HG03457 (cell line): Measurements from ENCODE around the gene PGK2.
A peak's percentile ranks its signal among the peaks of the same experiment; 100 is the strongest.
"Not testable (repeated sequence)": the region's sequence is repeated elsewhere in the genome, so short reads cannot be mapped to it uniquely, and the experiment has no call there.

Source experiments
- ATAC-seq: cut with Tn5 transposase; IDR thresholded peaks from one replicate; pipeline ENCODE4 v1.9.1; 2021; ENCODE audit warnings: moderate number of reproducible peaks; ENCODE audit not compliant: unreplicated experiment

Gene PGK2

GRCh38 chr6:49787176-49787575 lies at the start of gene PGK2:
Gene PGK2 (minus strand): TSS chr6:49787285. CDS start chr6:49787187, 98 bp downstream.
- no peak for ATAC-seq

GRCh38 chr6:49835140-49835539 lies 48.1 kb upstream of the PGK2 start:
- ATAC-seq: no peak

GRCh38 chr6:49833386-49833785 lies 46.3 kb upstream of the PGK2 start:
- no peak for ATAC-seq

GRCh38 chr6:49826743-49827406 lies 39.8 kb upstream of the PGK2 start:
- ATAC-seq: peak; percentile 99

GRCh38 chr6:49815166-49815565 lies 28.1 kb upstream of the PGK2 start:
- no peak for ATAC-seq

GRCh38 chr6:49813248-49813647 lies 26.2 kb upstream of the PGK2 start:
- no peak for ATAC-seq

GRCh38 chr6:49806145-49806544 lies 19.1 kb upstream of the PGK2 start:
- ATAC-seq: no peak

GRCh38 chr6:49805246-49805645 lies 18.2 kb upstream of the PGK2 start:
- ATAC-seq: no peak

- ATAC-seq: no peak
Observed at GRCh38 chr6:49801525-49801924, 14.4 kb upstream of the PGK2 start.

- no peak for ATAC-seq
Observed at GRCh38 chr6:49799090-49799489, 12.0 kb upstream of the PGK2 start.

- not testable (repeated sequence) for ATAC-seq
Observed at GRCh38 chr6:49796842-49797455, 9.9 kb upstream of the PGK2 start.

GRCh38 chr6:49790341-49790740 lies 3.3 kb upstream of the PGK2 start:
- ATAC-seq: no peak

GRCh38 chr6:49784272-49784671 lies 2.8 kb downstream of the PGK2 start:
- no peak for ATAC-seq

GRCh38 chr6:49782725-49783124 lies 4.4 kb downstream of the PGK2 start:
- no peak for ATAC-seq

- no peak for ATAC-seq
Observed at GRCh38 chr6:49782293-49782692, 4.8 kb downstream of the PGK2 start.

- ATAC-seq: no peak
Observed at GRCh38 chr6:49776444-49776843, 10.6 kb downstream of the PGK2 start.

GRCh38 chr6:49775043-49775442 lies 12.0 kb downstream of the PGK2 start:
- no peak for ATAC-seq

- no peak for ATAC-seq
Observed at GRCh38 chr6:49772285-49772684, 14.8 kb downstream of the PGK2 start.

GRCh38 chr6:49766762-49767161 lies 20.3 kb downstream of the PGK2 start:
- no peak for ATAC-seq

GRCh38 chr6:49764571-49765236 lies 22.4 kb downstream of the PGK2 start:
- ATAC-seq: no peak

- no peak for ATAC-seq
Observed at GRCh38 chr6:49744259-49744658, 42.8 kb downstream of the PGK2 start, which contains the start of gene CRISP3. Gene CRISP3 (minus strand): TSS chr6:49744388. CDS start chr6:49744367, 21 bp downstream.

GRCh38 chr6:49743429-49743828 lies 43.7 kb downstream of the PGK2 start:
- no peak for ATAC-seq
